Gastrocnemius medialis (tissue), 4 donors: Measurements from ENCODE around the gene DSCAML1.

ENCODE experiments used
- POLR2A ChIP-seq, 2 donors: fragments of 450-650 bp; IDR thresholded peaks; one replicate each; pipeline ENCODE4 v1.6.1; 2017; ENCODE audit warnings: antibody characterized with exemption in 2 of 2, mild to moderate bottlenecking in 2 of 2, moderate library complexity in 2 of 2
- TF ChIP-seq, protein P1 (sequence below), 5 experiments: fragments of 450-650 bp in 3 of 5; fragments of 200-600 bp in 2 of 5; sonication (generic) in 2 of 5; IDR thresholded peaks in 4 of 5; conservative IDR thresholded peaks in 1 of 5; 1 replicate in 4 of 5; 2 replicates in 1 of 5; pipeline ENCODE4 v1.5.1; 2016 to 2019; ENCODE audit warnings: antibody characterized with exemption in 5 of 5, mild to moderate bottlenecking in 3 of 5, moderate library complexity in 3 of 5

DNA sequence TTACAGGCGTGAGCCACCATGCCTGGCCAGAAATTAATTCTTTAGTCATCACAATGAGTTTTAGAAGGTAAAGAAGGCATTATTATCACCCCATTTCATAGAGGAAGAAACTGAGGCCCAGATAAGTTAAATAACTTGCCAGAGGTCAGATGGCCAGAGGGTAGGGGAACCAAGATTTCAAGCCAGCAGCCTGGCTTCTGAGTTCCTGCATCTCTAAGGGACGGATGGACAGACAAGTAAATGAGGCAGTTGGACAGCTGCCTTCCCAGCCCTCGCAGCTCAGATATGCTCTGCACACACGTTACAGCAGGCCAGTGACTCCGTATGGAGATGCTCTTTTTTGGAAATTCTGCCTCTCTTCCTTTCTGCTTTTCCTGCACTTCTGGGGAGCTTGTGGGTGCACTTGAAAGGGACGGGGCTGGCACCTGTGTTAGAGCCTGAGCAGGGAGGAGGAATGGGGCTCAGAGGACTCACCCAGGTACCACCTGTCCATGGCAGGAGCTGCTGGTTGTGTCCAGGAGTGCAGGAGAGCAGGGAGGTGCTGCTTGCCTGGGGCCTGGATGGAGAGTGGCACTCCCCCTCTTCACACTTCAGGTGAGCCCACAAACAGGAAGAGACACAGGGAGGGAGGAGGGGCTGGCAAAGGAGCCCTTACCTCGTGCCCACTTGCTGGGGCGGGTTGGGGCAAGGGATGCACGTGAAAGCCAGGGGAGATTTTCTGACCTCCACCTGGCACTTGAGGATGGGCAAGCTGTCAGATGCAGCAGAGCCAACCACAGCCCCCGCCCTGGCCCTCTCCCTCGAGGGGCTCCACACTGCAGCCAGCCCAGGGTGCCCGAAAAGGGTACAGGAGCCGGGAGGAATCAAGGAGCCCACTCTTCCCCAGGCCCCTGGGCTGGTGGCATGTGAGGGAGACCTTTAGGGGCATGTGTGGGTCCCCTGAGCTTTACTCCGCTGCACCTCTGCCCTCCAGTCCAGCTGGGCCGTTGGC, 30.8 kb upstream of the DSCAML1 start:
- TF ChIP-seq, protein P1, sequence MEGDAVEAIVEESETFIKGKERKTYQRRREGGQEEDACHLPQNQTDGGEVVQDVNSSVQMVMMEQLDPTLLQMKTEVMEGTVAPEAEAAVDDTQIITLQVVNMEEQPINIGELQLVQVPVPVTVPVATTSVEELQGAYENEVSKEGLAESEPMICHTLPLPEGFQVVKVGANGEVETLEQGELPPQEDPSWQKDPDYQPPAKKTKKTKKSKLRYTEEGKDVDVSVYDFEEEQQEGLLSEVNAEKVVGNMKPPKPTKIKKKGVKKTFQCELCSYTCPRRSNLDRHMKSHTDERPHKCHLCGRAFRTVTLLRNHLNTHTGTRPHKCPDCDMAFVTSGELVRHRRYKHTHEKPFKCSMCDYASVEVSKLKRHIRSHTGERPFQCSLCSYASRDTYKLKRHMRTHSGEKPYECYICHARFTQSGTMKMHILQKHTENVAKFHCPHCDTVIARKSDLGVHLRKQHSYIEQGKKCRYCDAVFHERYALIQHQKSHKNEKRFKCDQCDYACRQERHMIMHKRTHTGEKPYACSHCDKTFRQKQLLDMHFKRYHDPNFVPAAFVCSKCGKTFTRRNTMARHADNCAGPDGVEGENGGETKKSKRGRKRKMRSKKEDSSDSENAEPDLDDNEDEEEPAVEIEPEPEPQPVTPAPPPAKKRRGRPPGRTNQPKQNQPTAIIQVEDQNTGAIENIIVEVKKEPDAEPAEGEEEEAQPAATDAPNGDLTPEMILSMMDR (IDR thresholded peaks at IDR 0.05 in 4 of 5, conservative IDR thresholded peaks at IDR 0.05 in 1 of 5): no peak
- no peak for TF ChIP-seq POLR2A (IDR thresholded peaks at IDR 0.05)
